ENCODE results near the gene HRH3.

HRH3 gene

DNA sequence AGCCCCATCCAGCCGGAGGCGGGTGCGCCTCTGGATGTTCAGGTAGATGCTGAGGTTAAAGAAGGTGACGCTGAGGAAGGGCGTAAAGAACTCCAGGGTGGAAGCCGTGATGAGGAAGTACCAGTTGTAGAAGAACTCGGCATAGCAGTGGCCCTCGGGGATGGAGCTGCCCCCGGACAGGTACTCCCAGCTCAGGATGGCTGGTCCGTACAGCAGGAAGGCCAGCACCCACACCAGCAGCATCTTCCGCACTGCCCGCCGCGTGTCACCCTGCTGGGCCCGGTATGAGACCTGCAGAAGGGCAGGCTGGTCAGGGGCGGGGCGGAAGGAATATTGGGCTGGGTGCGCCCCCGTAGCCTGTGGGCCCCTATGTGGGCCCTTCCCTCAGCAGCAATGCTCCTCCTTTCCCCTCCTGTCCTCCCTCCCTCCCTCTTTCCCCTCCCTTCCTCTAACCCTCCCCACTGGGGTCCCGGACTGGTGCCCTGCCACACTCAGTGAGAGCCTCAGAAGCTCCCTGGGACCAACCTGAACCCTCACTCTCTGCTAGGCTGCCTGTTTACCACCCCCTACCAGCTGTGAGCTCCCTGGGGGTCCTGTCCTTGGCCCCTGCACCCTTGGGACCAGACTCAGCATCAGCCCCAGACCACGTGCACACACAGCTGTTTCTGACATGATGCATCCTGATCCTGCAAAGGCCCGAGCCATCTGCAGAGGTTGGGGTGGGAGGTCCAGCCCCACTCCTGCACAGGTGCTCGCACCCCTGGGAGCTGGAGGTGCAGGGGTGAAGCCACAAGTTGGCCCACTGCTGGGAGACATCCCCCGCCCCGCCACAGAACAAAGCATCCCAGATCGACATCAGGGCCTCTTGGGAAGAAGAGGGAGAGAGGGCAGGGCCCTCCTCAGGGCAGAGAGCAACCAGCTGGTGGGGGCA, 3.2 kb downstream of the HRH3 start:
- no peaks in the 10 kb centered on the region for H4K20me1 ChIP-seq (ENCODE audit: insufficient read depth, low read length)
- no peak overlapping the region for H3K9ac ChIP-seq (ENCODE audit: low read length)
- no peaks in the 10 kb centered on the region for H3K36me3 ChIP-seq (ENCODE audit: insufficient read depth, low read length)
- H3K79me2 ChIP-seq (ENCODE audit: insufficient read depth, low read length) = no peaks in the 10 kb centered on the region
- no peaks in the 10 kb centered on the region for H3K9me3 ChIP-seq (ENCODE audit: low read length)
- no peaks in the 10 kb centered on the region for H3F3A ChIP-seq (ENCODE audit: insufficient read depth, low read length)
- no peak overlapping the region for H3K4me2 ChIP-seq (ENCODE audit: low read length)
- H2AFZ ChIP-seq (ENCODE audit: low read length) = no peak overlapping the region
- H3K9me2 ChIP-seq (ENCODE audit: low read depth, low read length) = no peaks in the 10 kb centered on the region
- no peaks in the 10 kb centered on the region for H3K4me1 ChIP-seq (ENCODE audit: insufficient read depth, low read length, severe bottlenecking)
- no peak overlapping the region for H3K4me3 ChIP-seq (ENCODE audit: low read depth, low read length, poor library complexity, severe bottlenecking)
- H3K27ac ChIP-seq (ENCODE audit: low read depth, low read length, poor library complexity, severe bottlenecking) = no peak overlapping the region
- TF ChIP-seq, protein P1, sequence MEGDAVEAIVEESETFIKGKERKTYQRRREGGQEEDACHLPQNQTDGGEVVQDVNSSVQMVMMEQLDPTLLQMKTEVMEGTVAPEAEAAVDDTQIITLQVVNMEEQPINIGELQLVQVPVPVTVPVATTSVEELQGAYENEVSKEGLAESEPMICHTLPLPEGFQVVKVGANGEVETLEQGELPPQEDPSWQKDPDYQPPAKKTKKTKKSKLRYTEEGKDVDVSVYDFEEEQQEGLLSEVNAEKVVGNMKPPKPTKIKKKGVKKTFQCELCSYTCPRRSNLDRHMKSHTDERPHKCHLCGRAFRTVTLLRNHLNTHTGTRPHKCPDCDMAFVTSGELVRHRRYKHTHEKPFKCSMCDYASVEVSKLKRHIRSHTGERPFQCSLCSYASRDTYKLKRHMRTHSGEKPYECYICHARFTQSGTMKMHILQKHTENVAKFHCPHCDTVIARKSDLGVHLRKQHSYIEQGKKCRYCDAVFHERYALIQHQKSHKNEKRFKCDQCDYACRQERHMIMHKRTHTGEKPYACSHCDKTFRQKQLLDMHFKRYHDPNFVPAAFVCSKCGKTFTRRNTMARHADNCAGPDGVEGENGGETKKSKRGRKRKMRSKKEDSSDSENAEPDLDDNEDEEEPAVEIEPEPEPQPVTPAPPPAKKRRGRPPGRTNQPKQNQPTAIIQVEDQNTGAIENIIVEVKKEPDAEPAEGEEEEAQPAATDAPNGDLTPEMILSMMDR (IDR thresholded peaks at IDR 0.05; ENCODE audit: low read length) = no peak
- no peak for TF ChIP-seq EZH2 (IDR thresholded peaks at IDR 0.05; ENCODE audit: borderline replicate concordance, low read length)
- peaks cover 5% of the 10 kb centered on the region; the same call in 1 of the 2 replicates for H3K27me3 ChIP-seq (ENCODE audit: insufficient read depth, low read length)

DNA sequence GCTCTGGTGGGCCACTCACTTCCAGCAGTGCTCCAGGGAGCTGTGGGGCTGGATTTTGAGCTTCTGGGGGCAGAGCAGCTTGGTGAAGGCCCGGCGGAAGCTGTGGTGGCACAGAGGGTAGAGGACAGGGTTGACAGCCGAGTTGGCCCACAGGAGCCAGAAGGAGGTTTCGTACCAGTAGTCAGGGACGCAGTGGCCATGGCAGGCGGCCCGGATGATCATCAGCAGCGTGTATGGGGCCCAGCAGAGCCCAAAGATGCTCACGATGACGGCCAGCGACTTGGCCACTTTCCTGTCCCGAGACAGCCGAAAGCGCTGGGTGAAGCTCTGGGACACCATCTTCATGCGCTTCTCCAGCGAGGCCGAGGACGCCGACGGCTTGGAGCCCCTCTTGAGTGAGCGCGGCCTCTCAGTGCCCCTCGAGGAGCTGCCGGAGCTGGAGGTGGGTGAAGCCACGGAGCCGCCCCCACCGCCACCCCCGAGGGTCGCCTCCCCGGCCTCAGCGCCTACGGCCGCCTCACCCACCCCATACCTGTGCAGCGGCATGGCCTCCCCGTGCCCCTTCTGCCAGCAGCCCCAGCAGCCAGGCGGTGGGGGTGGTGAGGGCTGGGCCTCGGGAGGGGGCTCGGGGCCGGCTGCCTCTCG, 4.0 kb downstream of the HRH3 start:
- Histone ChIP-seq H3F3A (ENCODE audit: insufficient read depth, low read length) (no peaks in the 10 kb centered on the region), H3K4me3 (ENCODE audit: low read depth, low read length, poor library complexity, severe bottlenecking) (no peak overlapping the region), H3K27me3 (ENCODE audit: insufficient read depth, low read length) (0 out of 2 replicates have a peak, but pooled peaks cover 5% of the 10 kb centered on the region), H3K27ac (ENCODE audit: low read depth, low read length, poor library complexity, severe bottlenecking) (no peak overlapping the region), H3K36me3 (ENCODE audit: insufficient read depth, low read length) (no peaks in the 10 kb centered on the region), H3K9ac (ENCODE audit: low read length) (no peak overlapping the region), H2AFZ (ENCODE audit: low read length) (no peak overlapping the region), H3K9me3 (ENCODE audit: low read length) (no peaks in the 10 kb centered on the region), H3K4me1 (ENCODE audit: insufficient read depth, low read length, severe bottlenecking) (no peaks in the 10 kb centered on the region), H3K4me2 (ENCODE audit: low read length) (no peak overlapping the region), H3K79me2 (ENCODE audit: insufficient read depth, low read length) (no peaks in the 10 kb centered on the region), H4K20me1 (ENCODE audit: insufficient read depth, low read length) (no peaks in the 10 kb centered on the region), H3K9me2 (ENCODE audit: low read depth, low read length) (no peaks in the 10 kb centered on the region)
- TF ChIP-seq, protein P1 (IDR thresholded peaks at IDR 0.05; ENCODE audit: low read length) = no peak
- no peak for TF ChIP-seq EZH2 (IDR thresholded peaks at IDR 0.05; ENCODE audit: borderline replicate concordance, low read length)

DNA sequence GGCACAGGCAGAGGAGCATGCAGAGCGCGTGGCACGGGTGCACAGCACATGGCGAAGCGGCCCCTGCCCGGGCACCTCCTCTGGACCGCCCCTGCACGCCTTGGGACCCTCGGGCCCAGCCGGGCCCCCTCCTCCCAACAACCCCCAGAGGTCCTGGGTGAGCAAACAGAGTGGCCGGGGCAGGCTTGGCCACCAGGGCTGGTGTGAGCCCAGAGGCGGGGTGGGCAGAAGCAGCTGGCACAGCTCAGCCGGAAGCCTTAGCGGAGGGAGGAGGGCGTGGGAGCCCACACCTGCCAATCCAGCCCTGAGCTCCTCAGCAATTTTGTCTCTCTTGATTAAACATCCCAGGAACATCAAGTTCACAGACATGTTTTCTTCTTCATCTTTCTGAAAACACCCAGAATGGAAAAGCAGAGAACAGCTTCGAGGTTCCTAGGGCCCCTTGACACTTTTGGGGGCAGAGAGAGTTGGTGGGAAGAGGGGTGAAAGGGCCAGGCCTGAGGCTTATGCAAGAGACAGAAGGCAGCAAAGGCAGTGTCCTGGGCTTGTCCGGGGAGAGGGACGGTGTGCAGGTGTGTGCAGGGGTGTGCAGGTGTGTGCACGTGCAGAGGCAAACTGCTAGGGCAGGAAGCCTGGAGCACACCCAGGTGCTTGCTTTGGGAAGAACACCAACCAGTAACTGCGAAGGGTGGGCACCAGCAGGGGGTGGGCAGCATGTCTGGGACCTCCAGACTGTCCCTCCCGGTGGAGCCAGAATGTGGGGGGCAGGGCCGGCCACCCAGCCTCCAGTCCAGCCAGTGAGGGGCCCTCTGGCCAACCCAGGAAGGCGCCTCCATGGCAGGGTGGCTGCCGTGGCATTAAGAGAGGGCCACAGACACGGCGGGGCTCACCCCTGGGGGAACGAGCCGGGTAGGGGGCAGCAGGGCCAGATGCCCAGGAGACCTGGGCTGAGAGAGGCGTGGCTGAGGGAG, 4.8 kb downstream of the HRH3 start:
- H3K79me2 ChIP-seq (ENCODE audit: insufficient read depth, low read length) = no peaks in the 10 kb centered on the region
- no peak overlapping the region for H3K27ac ChIP-seq (ENCODE audit: low read depth, low read length, poor library complexity, severe bottlenecking)
- H3K4me3 ChIP-seq (ENCODE audit: low read depth, low read length, poor library complexity, severe bottlenecking) = no peak overlapping the region
- H2AFZ ChIP-seq (ENCODE audit: low read length) = no peak overlapping the region
- H3K4me1 ChIP-seq (ENCODE audit: insufficient read depth, low read length, severe bottlenecking) = no peaks in the 10 kb centered on the region
- H3K9me3 ChIP-seq (ENCODE audit: low read length) = no peaks in the 10 kb centered on the region
- TF ChIP-seq EZH2 (IDR thresholded peaks at IDR 0.05; ENCODE audit: borderline replicate concordance, low read length) = no peak
- TF ChIP-seq, protein P1 (IDR thresholded peaks at IDR 0.05; ENCODE audit: low read length) = no peak
- H3K4me2 ChIP-seq (ENCODE audit: low read length) = no peak overlapping the region
- H3K27me3 ChIP-seq (ENCODE audit: insufficient read depth, low read length) = 0 out of 2 replicates have a peak, but pooled peaks cover 5% of the 10 kb centered on the region
- no peaks in the 10 kb centered on the region for H3K9me2 ChIP-seq (ENCODE audit: low read depth, low read length)
- no peak overlapping the region for H3K9ac ChIP-seq (ENCODE audit: low read length)
- H3F3A ChIP-seq (ENCODE audit: insufficient read depth, low read length) = no peaks in the 10 kb centered on the region
- H4K20me1 ChIP-seq (ENCODE audit: insufficient read depth, low read length) = no peaks in the 10 kb centered on the region
- H3K36me3 ChIP-seq (ENCODE audit: insufficient read depth, low read length) = no peaks in the 10 kb centered on the region

Measured in OCI-LY1 (cell line).